H9 (cell line): ENCODE data around the gene DBN1. TPM values are rescaled to one million over a fixed set of nuclear protein-coding genes. Genes with fewer than 3 reads are reported as not detected.

Experiments
- DNase-seq: peaks from one replicate; pipeline ENCODE4 v3.0.0-alpha.2; 2017
- H2AFZ ChIP-seq: one replicate; pipeline ENCODE4 v1.6.1; 2013; ENCODE audit warnings: mild to moderate bottlenecking, low read length, control low read depth, moderate library complexity
- H2AK5ac ChIP-seq: 2 replicates; pipeline ENCODE4 v1.6.1; 2013; ENCODE audit warnings: low read length, control low read depth, mixed read lengths; ENCODE audit not compliant: insufficient read length
- H2BK120ac ChIP-seq: one replicate; pipeline ENCODE4 v1.6.1; 2013; ENCODE audit warnings: low read depth, mild to moderate bottlenecking, low read length, control low read depth, inconsistent platforms; ENCODE audit not compliant: poor library complexity, severe bottlenecking
- H2BK12ac ChIP-seq: 2 replicates; pipeline ENCODE4 v1.6.1; 2013; ENCODE audit warnings: low read length, control low read depth, mixed read lengths, low read depth; ENCODE audit not compliant: insufficient read length
- H2BK15ac ChIP-seq: 2 replicates; pipeline ENCODE4 v1.6.1; 2013; ENCODE audit warnings: low read depth, low read length, control low read depth
- H2BK20ac ChIP-seq: one replicate; pipeline ENCODE4 v1.6.1; 2013; ENCODE audit warnings: low read depth, mild to moderate bottlenecking, low read length, control low read depth, inconsistent platforms; ENCODE audit not compliant: poor library complexity, severe bottlenecking
- H2BK5ac ChIP-seq: 2 replicates; pipeline ENCODE4 v1.6.1; 2013; ENCODE audit warnings: low read length, control low read depth, mixed read lengths; ENCODE audit not compliant: insufficient read length
- H3K14ac ChIP-seq: 2 replicates; pipeline ENCODE4 v1.6.1; 2013; ENCODE audit warnings: low read length, control low read depth; ENCODE audit not compliant: insufficient read depth
- H3K18ac ChIP-seq: 2 replicates; pipeline ENCODE4 v1.6.1; 2013; ENCODE audit warnings: low read depth, mild to moderate bottlenecking, mixed read lengths, low read length, control low read depth; ENCODE audit not compliant: insufficient read length
- H3K23ac ChIP-seq: 2 replicates; pipeline ENCODE4 v1.6.1; 2013; ENCODE audit warnings: low read length, control low read depth, mixed read lengths, low read depth; ENCODE audit not compliant: insufficient read length
- H3K23me2 ChIP-seq: 2 replicates; pipeline ENCODE4 v1.6.1; 2013; ENCODE audit warnings: low read depth, mild to moderate bottlenecking, mixed read lengths, low read length, control low read depth; ENCODE audit not compliant: insufficient read length, poor library complexity, severe bottlenecking
- H3K27ac ChIP-seq: 2 replicates; pipeline ENCODE4 v1.5.1; 2013; ENCODE audit warnings: low read length, control low read depth, mixed read lengths, low read depth; ENCODE audit not compliant: insufficient read length
- H3K27me3 ChIP-seq: 2 replicates; pipeline ENCODE4 v1.6.1; 2013; ENCODE audit warnings: low read length, control low read depth, inconsistent platforms; ENCODE audit not compliant: insufficient read depth
- H3K4ac ChIP-seq: 2 replicates; pipeline ENCODE4 v1.6.1; 2013; ENCODE audit warnings: low read depth, mild to moderate bottlenecking, control low read depth, inconsistent platforms, low read length, moderate library complexity
- H3K4me1 ChIP-seq: 2 replicates; pipeline ENCODE4 v1.6.1; 2013; ENCODE audit warnings: low read length, control low read depth, inconsistent platforms; ENCODE audit not compliant: insufficient read depth
- H3K4me2 ChIP-seq: 2 replicates; pipeline ENCODE4 v1.6.1; 2013; ENCODE audit warnings: low read length, control low read depth, mixed read lengths; ENCODE audit not compliant: insufficient read length, insufficient read depth
- H3K56ac ChIP-seq: 2 replicates; pipeline ENCODE4 v1.6.1; 2013; ENCODE audit warnings: low read depth, mild to moderate bottlenecking, mixed read lengths, low read length, control low read depth; ENCODE audit not compliant: insufficient read length
- H3K79me1 ChIP-seq: 2 replicates; pipeline ENCODE4 v1.6.1; 2013; ENCODE audit warnings: low read depth, mild to moderate bottlenecking, moderate library complexity, low read length, control low read depth, inconsistent platforms; ENCODE audit not compliant: insufficient read depth, poor library complexity, severe bottlenecking
- H3K79me2 ChIP-seq: 2 replicates; pipeline ENCODE4 v1.6.1; 2013; ENCODE audit warnings: low read length, control low read depth, inconsistent platforms; ENCODE audit not compliant: insufficient read depth
- H3K9ac ChIP-seq: 2 replicates; pipeline ENCODE4 v1.6.1; 2013; ENCODE audit warnings: low read length, control low read depth, mixed read lengths; ENCODE audit not compliant: insufficient read length; ENCODE audit errors: extremely low read depth
- H3K9me3 ChIP-seq: one replicate; pipeline ENCODE4 v1.6.1; 2013; ENCODE audit warnings: low read depth, low read length, inconsistent platforms; ENCODE audit not compliant: control insufficient read depth
- H3T11ph ChIP-seq: one replicate; pipeline ENCODE4 v1.6.1; 2013; ENCODE audit warnings: mild to moderate bottlenecking, low read length, control low read depth, inconsistent platforms
- H4K20me1 ChIP-seq: one replicate; pipeline ENCODE4 v1.6.1; 2013; ENCODE audit not compliant: control insufficient read depth, insufficient read length, insufficient read depth
- H4K5ac ChIP-seq: 2 replicates; pipeline ENCODE4 v1.6.1; 2013; ENCODE audit warnings: low read depth, mild to moderate bottlenecking, mixed read lengths, low read length, control low read depth; ENCODE audit not compliant: insufficient read length
- H4K8ac ChIP-seq: replicated peaks from 2 replicates; pipeline ENCODE4 v1.6.1; 2013; ENCODE audit warnings: low read length, control low read depth, mixed read lengths, low read depth; ENCODE audit not compliant: insufficient read length
- H4K91ac ChIP-seq: 2 replicates; pipeline ENCODE4 v1.6.1; 2013; ENCODE audit warnings: low read depth, mild to moderate bottlenecking, moderate library complexity, mixed read lengths, low read length, control low read depth; ENCODE audit not compliant: insufficient read length
- H3K27ac Mint-ChIP-seq, 3 experiments: 2 replicates in 2 of 3; 3 replicates in 1 of 3; pipeline ENCODE4 v1.8.0; 2020 to 2021; ENCODE audit warnings: mixed read lengths in 3 of 3, mild to moderate bottlenecking in 1 of 3, moderate library complexity in 1 of 3
- H3K27me3 Mint-ChIP-seq: 2 replicates; pipeline ENCODE4 v1.8.0; 2021; ENCODE audit warnings: low read depth, mild to moderate bottlenecking, moderate library complexity, mixed read lengths
- H3K36me3 Mint-ChIP-seq, 3 experiments: 2 replicates in 2 of 3; 3 replicates in 1 of 3; pipeline ENCODE4 v1.8.0; 2020 to 2021; ENCODE audit warnings: low read depth in 3 of 3, mixed read lengths in 3 of 3; ENCODE audit not compliant: insufficient read depth in 1 of 3
- H3K4me1 Mint-ChIP-seq, 2 experiments: 2 replicates each; pipeline ENCODE4 v1.8.0; 2020; ENCODE audit warnings: mixed read lengths in 2 of 2
- H3K4me3 Mint-ChIP-seq, 2 experiments: 2 replicates in 1 of 2; 3 replicates in 1 of 2; pipeline ENCODE4 v1.8.0; 2020 to 2021; ENCODE audit warnings: mild to moderate bottlenecking in 2 of 2, mixed read lengths in 2 of 2, moderate library complexity in 1 of 2
- H3K9me3 Mint-ChIP-seq, 2 experiments: 2 replicates in 1 of 2; 3 replicates in 1 of 2; pipeline ENCODE4 v1.8.0; 2020; ENCODE audit warnings: mild to moderate bottlenecking in 2 of 2, mixed read lengths in 2 of 2, moderate library complexity in 1 of 2
- CTCF ChIP-seq: fragments of 200-600 bp; sonication (generic); conservative IDR thresholded peaks from 3 replicates; pipeline ENCODE4 v1.8.0; 2021; ENCODE audit warnings: antibody characterized with exemption, mild to moderate bottlenecking
- WGBS: extraction: QIAGEN DNeasy Blood & Tissue Kit; methylation state at CpG from one replicate; pipeline ENCODE4 v1.1.7; 2013; ENCODE audit warnings: missing lambda C conversion rate, low lambda C conversion rate, mixed read lengths; ENCODE audit not compliant: insufficient read length; ENCODE audit errors: extremely low coverage; 5-methylcytosine and 5-hydroxymethylcytosine counted together
- total RNA-seq: library from RNA; stranded (reverse); gene quantifications from 2 replicates; pipeline ENCODE4 v1.2.1, GENCODE V29; 2021

DBN1 gene
- total RNA-seq, 1 experiment from 2014 or later, result 340 TPM

- Histone ChIP-seq H4K5ac (no peak overlapping the region), H2BK12ac (no peak overlapping the region), H3K23ac (no peak overlapping the region), H3K27me3 (no peaks in the 10 kb centered on the region), H3K18ac (no peak overlapping the region), H2AFZ (no peak overlapping the region), H3K4me2 (no peak overlapping the region), H2BK120ac (no peak overlapping the region), H4K8ac (no peak overlapping the region), H3K14ac (no peak overlapping the region), H2AK5ac (no peak overlapping the region), H3K4ac (no peak overlapping the region), H3K27ac (no peak overlapping the region), H4K20me1 (no peaks in the 10 kb centered on the region), H3K56ac (no peak overlapping the region), H3K79me1 (peaks cover 10% of the 10 kb centered on the region), H3K9ac (no peak overlapping the region), H2BK5ac (no peak overlapping the region), H3K79me2 (peaks cover 26% of the 10 kb centered on the region; the same call in 1 of the 2 replicates), H2BK20ac (no peak overlapping the region), H4K91ac (no peak overlapping the region), H2BK15ac (no peak overlapping the region), H3K23me2 (peaks cover 4% of the 10 kb centered on the region), H3K9me3 (no peaks in the 10 kb centered on the region), H3K4me1 (peaks cover 24% of the 10 kb centered on the region; the same call in 1 of the 2 replicates), H3T11ph (no peak overlapping the region)
- H3K4me1 Mint-ChIP-seq, result peaks cover 36 to 60% of the 10 kb centered on the region in 2 experiments
- peak overlapping the region; percentile 83 to 89 for H3K4me3 Mint-ChIP-seq
- H3K27ac Mint-ChIP-seq, result peak overlapping the region; percentile 95 to 96 (median 95)
- H3K27me3 Mint-ChIP-seq, result no peaks in the 10 kb centered on the region; the same call in 1 of the 2 replicates
- no CpG with 5 or more reads among the region's 10 CpGs for WGBS
- H3K36me3 Mint-ChIP-seq, result peaks cover 43 to 61% (median 59%) of the 10 kb centered on the region in 3 experiments
- peaks cover 0 to 2% of the 10 kb centered on the region in 2 experiments; a peak in 1 of 5 replicates for H3K9me3 Mint-ChIP-seq
- no peak for DNase-seq
- no peak for TF ChIP-seq CTCF
These were observed 2.5 kb downstream of the DBN1 start for GRCh38 chr5:177470759-177471536.
